ENCODE measurements around the gene CYBC1.
"Not testable (repeated sequence)": the region's sequence is repeated elsewhere in the genome, so short reads cannot be mapped to it uniquely, and the experiment has no call there.

The CYBC1 gene

DNA sequence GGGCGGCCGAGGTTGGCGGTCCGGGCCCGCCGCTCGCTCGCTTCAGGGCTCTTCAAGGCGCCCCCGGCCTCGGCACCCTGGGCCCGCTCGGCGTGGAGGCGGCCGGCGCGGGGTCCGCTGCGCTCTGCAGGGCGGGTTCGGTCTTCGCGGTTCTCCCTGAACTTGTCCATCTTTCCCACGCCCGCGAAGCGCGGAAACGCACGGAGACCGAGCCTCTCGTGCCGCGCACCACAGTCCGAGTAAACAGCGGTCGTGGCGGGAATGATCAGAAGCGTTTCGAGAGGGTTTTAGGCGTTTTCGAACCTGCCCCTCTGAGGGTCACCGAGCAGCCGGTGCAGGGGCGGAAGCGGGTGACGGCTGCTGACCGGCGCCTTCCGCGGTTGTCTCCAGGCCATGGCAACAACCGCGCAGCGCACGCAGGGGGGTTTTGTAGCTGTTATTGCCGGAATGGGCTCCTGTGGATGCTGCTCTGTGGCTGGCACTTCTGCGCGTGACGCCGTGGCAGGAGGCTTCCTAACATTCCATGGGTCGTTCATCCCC, 8.4 kb upstream of the CYBC1 start:
- Histone ChIP-seq H3K4me3 (ENCODE audit: low read depth, low read length) (peak overlapping the region; percentile 92), H3K4me1 (peaks cover 3% of the 10 kb centered on the region; the same call in 1 of the 2 replicates), H3K27me3 (no peaks in the 10 kb centered on the region), H3K36me3 (peaks cover 23% of the 10 kb centered on the region), H3K9me3 (no peaks in the 10 kb centered on the region)
- no peak for DNase-seq
- TF ChIP-seq, protein P1, sequence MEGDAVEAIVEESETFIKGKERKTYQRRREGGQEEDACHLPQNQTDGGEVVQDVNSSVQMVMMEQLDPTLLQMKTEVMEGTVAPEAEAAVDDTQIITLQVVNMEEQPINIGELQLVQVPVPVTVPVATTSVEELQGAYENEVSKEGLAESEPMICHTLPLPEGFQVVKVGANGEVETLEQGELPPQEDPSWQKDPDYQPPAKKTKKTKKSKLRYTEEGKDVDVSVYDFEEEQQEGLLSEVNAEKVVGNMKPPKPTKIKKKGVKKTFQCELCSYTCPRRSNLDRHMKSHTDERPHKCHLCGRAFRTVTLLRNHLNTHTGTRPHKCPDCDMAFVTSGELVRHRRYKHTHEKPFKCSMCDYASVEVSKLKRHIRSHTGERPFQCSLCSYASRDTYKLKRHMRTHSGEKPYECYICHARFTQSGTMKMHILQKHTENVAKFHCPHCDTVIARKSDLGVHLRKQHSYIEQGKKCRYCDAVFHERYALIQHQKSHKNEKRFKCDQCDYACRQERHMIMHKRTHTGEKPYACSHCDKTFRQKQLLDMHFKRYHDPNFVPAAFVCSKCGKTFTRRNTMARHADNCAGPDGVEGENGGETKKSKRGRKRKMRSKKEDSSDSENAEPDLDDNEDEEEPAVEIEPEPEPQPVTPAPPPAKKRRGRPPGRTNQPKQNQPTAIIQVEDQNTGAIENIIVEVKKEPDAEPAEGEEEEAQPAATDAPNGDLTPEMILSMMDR (IDR thresholded peaks at IDR 0.05; ENCODE audit: low read depth, low read length): no peak

DNA sequence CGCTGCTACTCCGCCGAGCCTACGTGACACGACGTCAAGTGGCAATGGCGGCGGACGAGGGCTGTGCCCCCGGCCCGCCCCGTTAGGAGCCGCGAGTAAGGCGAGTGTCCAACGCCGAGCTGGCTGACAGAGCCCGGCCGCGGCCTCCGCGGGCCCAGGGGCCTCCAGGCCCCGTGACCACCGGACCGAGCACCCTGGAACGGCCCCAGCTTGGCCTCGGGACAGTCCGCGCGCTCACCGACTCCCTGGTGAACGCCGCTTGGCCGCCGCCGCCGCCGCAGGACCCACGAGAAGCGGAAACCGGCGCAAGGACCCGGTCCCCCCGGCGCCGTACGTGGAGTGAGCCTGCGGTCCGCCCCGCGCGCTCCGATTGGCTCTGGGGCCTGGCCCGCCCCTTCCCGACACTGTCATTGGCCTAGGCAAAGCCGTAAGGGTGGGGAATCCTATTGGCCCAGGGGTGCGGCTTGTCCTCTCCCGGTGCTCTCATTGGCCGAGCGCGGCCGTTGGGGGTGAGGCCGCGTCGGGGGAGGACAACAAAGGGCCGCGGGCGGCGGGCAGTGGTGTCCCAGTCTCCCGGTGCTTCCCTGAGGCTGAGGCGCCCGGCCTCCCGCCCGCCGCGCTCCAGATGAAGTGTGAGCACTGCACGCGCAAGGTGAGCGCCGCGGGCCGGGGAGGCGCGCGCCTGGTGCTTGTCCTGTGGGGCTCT, 7.8 kb upstream of the CYBC1 start, which contains the start of gene NARF:
Gene NARF (plus strand): TSS at position 563 of the 706 bp plus-strand sequence. CDS start 63 bp downstream, at position 626.
- no peaks in the 10 kb centered on the region for H3K9me3 ChIP-seq
- no peaks in the 10 kb centered on the region for H3K27me3 ChIP-seq
- peak; percentile 99 for DNase-seq
- peaks cover 19% of the 10 kb centered on the region for H3K36me3 ChIP-seq
- TF ChIP-seq, protein P1 (IDR thresholded peaks at IDR 0.05; ENCODE audit: low read depth, low read length): no peak
- H3K4me1 ChIP-seq: peaks cover 3% of the 10 kb centered on the region; the same call in 1 of the 2 replicates
- H3K4me3 ChIP-seq (ENCODE audit: low read depth, low read length): peak within 1 kb of the TSS; percentile 92

DNA sequence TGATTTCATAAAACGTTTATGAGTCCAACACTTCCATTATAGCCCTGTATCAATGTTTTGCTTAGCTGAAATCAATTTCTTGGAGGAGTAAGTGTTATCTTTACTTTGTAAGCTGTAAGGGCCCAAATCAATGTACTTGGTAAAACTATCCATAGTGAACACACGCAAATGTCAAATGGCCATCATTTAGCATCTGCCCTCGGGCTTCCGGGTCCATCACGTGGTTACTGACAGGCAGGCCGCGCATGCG, 7.3 kb upstream of the CYBC1 start:
- Histone ChIP-seq H3K9me3 (no peaks in the 10 kb centered on the region), H3K4me1 (peaks cover 3% of the 10 kb centered on the region; the same call in 1 of the 2 replicates), H3K36me3 (peaks cover 17% of the 10 kb centered on the region), H3K27me3 (no peaks in the 10 kb centered on the region), H3K4me3 (ENCODE audit: low read depth, low read length) (peak overlapping the region; percentile 92)
- TF ChIP-seq, protein P1 (IDR thresholded peaks at IDR 0.05; ENCODE audit: low read depth, low read length): no peak
- DNase-seq: no peak

DNA sequence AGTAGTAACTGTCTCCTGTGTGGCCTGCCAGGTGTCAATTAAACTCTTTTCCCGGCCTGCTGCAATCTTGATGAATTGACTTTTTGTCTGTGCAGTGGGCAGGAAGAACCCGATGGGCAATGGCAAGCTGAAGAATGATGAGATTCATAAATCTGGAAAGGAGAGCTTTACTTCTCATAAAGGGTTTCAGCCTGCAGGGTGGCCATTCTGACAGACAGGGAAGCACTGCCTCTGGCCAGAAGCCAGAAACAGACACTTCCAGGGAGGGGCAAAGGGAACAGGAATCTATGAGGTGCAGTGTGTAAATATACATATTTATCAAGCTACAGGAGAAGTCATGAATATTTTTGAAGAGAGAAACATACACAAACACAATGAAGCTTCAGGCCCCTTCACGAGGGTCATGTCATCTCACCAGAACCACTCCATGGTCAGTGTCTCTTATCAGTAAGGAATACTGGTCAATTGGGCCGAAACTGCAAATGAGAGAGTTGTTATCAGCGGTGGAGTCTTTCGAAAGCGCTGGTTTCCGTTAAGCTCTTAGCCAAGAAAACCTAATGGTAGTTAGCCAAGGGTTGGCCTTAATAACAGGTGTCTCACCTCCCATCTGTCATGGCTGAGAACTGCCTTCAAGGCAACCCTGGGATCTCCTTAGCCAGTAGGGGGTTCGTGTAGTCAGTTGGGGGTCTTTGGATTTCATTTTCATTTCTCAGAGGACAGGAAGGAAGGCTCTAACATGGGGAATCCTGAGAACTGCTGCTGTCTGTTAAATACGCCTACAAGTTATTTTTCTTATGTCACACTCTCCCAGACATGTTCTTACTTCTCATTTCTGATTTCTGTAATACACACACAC, 6.7 kb upstream of the CYBC1 start:
- Histone ChIP-seq H3K36me3 (peaks cover 16% of the 10 kb centered on the region), H3K4me1 (peaks cover 3% of the 10 kb centered on the region; the same call in 1 of the 2 replicates), H3K9me3 (no peaks in the 10 kb centered on the region), H3K4me3 (ENCODE audit: low read depth, low read length) (peak overlapping the region; percentile 92), H3K27me3 (no peaks in the 10 kb centered on the region)
- no peak for DNase-seq
- TF ChIP-seq, protein P1 (IDR thresholded peaks at IDR 0.05; ENCODE audit: low read depth, low read length): 0 out of 2 replicates have a peak, but pooled peaks have one; percentile 6

DNA sequence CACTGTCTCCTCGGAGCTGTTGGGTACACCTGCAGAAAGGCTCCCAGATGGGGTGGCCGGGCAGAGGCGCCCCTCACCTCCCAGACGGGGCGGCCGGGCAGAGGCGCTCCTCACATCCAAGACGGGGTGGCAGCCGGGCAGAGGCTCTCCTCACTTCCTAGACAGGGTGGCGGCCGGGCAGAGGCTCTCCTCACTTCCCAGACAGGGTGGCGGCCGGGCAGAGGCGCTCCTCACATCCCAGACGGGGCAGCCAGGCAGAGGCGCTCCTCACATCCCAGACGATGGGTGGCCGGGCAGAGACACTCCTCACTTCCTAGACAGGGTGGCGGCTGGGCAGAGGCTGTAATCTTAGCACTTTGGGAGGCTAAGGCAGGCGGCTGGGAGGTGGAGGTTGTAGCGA, 3.2 kb upstream of the CYBC1 start:
- H3K36me3 ChIP-seq; H3K4me1 ChIP-seq; DNase-seq; H3K4me3 ChIP-seq (ENCODE audit: low read depth, low read length); H3K9me3 ChIP-seq; H3K27me3 ChIP-seq: not testable (repeated sequence)

DNA sequence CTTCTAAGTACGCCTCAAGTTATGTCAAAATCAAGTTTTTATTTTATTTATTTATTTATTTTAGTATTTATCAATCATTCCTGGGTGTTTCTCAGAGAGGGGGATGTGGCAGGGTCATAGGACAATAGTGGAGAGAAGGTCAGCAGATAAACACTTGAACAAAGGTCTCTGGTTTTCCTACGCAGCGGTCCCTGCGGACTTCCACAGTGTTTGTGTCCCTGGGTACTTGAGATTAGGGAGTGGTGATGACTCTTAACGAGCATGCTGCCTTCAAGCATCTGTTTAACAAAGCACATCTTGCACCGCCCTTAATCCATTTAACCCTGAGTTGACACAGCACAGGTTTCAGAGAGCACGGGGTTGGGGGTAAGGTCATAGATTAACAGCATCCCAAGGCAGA, 2.6 kb upstream of the CYBC1 start:
- H3K9me3 ChIP-seq; H3K27me3 ChIP-seq; H3K36me3 ChIP-seq; DNase-seq; H3K4me3 ChIP-seq (ENCODE audit: low read depth, low read length); H3K4me1 ChIP-seq: not testable (repeated sequence)

DNA sequence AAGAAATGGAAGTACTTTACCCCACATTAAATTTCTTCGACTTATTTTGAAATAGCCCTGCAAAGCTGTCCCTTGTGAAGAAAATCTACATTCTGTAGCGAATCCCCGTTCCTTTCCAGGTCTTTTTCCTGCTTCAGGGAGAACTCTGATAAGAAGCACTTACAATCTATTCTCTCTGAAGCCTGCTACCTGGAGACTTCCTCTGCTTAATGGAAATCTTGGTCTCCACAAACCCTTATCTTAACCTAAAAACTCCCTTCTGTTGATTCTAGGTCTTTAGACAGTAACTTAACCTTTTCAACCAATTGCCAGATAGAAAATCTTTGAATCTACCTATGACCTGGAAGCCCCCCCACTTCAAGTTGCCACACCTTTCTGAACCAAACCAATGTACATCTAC, 1.6 kb upstream of the CYBC1 start:
- no peak for DNase-seq
- Histone ChIP-seq H3K9me3 (no peaks in the 10 kb centered on the region), H3K4me1 (no peaks in the 10 kb centered on the region; the same call in 1 of the 2 replicates), H3K36me3 (no peaks in the 10 kb centered on the region), H3K4me3 (ENCODE audit: low read depth, low read length) (no peak overlapping the region), H3K27me3 (no peaks in the 10 kb centered on the region)
- TF ChIP-seq, protein P1 (IDR thresholded peaks at IDR 0.05; ENCODE audit: low read depth, low read length): no peak
